PFSK-1 (cell line): Measurements from ENCODE around the gene EEFSEC.

Source experiments
- POLR2AphosphoS5 ChIP-seq: IDR thresholded peaks from 2 replicates; pipeline ENCODE4 v1.6.1; 2012; ENCODE audit warnings: low read depth, mild to moderate bottlenecking, control low read depth, low read length, moderate library complexity
- SIN3A ChIP-seq: IDR thresholded peaks from 2 replicates; pipeline ENCODE4 v1.6.1; 2012; ENCODE audit warnings: mild to moderate bottlenecking, low read length, moderate library complexity, borderline replicate concordance; ENCODE audit not compliant: insufficient read depth
- TF ChIP-seq, protein P1 (sequence below), 2 experiments: IDR thresholded peaks; 2 replicates each; pipeline versions ENCODE4 v1.6.1 to v1.8.0; 2011 to 2012; ENCODE audit warnings: low read depth in 2 of 2, low read length in 2 of 2, control low read depth in 1 of 2, inconsistent platforms in 1 of 2, mild to moderate bottlenecking in 1 of 2, moderate library complexity in 1 of 2; ENCODE audit not compliant: insufficient read depth in 1 of 2

DNA sequence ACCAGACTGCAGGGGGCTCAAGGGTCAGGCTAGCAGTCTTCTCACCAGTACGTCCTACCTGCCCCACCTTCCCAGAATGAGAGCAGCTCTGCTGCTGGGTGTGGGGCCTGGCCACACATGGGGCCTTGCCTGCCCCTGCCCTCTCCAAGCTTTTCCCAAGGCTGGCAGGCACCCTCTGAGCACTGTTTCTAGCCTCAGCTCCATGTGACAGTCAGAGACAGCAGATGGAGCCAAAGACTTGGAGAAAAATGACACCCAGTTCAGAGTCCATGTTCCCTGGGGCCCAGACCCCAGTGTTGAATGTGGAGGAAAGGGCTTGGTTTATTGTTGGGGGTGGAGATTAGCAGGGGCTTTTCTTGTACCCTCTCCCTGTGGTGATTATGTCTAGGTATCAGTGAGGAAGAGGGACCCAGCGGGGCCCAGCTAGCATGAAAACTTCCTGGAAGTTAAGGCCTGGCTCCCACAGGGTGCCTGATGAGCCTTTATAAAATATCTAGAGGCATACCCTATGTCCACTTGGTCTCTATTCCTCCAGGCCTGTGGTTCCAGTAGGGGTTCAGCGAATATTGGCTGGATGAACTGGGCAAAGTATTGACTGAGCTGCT, 153.8 kb downstream of the EEFSEC start:
- TF ChIP-seq SIN3A (no peak), POLR2AphosphoS5 (no peak)
- TF ChIP-seq, protein P1, sequence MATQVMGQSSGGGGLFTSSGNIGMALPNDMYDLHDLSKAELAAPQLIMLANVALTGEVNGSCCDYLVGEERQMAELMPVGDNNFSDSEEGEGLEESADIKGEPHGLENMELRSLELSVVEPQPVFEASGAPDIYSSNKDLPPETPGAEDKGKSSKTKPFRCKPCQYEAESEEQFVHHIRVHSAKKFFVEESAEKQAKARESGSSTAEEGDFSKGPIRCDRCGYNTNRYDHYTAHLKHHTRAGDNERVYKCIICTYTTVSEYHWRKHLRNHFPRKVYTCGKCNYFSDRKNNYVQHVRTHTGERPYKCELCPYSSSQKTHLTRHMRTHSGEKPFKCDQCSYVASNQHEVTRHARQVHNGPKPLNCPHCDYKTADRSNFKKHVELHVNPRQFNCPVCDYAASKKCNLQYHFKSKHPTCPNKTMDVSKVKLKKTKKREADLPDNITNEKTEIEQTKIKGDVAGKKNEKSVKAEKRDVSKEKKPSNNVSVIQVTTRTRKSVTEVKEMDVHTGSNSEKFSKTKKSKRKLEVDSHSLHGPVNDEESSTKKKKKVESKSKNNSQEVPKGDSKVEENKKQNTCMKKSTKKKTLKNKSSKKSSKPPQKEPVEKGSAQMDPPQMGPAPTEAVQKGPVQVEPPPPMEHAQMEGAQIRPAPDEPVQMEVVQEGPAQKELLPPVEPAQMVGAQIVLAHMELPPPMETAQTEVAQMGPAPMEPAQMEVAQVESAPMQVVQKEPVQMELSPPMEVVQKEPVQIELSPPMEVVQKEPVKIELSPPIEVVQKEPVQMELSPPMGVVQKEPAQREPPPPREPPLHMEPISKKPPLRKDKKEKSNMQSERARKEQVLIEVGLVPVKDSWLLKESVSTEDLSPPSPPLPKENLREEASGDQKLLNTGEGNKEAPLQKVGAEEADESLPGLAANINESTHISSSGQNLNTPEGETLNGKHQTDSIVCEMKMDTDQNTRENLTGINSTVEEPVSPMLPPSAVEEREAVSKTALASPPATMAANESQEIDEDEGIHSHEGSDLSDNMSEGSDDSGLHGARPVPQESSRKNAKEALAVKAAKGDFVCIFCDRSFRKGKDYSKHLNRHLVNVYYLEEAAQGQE (IDR thresholded peaks at IDR 0.05; ENCODE audit: insufficient read depth in 1 of 2, low read depth in 2 of 2, low read length in 2 of 2) = no peak
